IPS-15b (cell line): Measurements from ENCODE around the gene WDR18.
"Not testable (repeated sequence)": the region's sequence is repeated elsewhere in the genome, so short reads cannot be mapped to it uniquely, and the experiment has no call there.

Experiments used
- H3K27me3 ChIP-seq: one replicate; pipeline ENCODE4 v1.6.1; 2013; ENCODE audit warnings: low read length; ENCODE audit not compliant: control insufficient read depth, insufficient read depth
- H3K36me3 ChIP-seq: one replicate; pipeline ENCODE4 v1.6.1; 2013; ENCODE audit warnings: low read length; ENCODE audit not compliant: control insufficient read depth, insufficient read depth
- H3K4me1 ChIP-seq: one replicate; pipeline ENCODE4 v1.6.1; 2013; ENCODE audit warnings: mild to moderate bottlenecking, low read length; ENCODE audit not compliant: control insufficient read depth, insufficient read depth
- H3K4me3 ChIP-seq: one replicate; pipeline ENCODE4 v1.5.1; 2013; ENCODE audit warnings: low read depth, low read length
- H3K9ac ChIP-seq: one replicate; pipeline ENCODE4 v1.6.1; 2013; ENCODE audit warnings: low read depth, mild to moderate bottlenecking, low read length
- H3K9me3 ChIP-seq: one replicate; pipeline ENCODE4 v1.6.1; 2013; ENCODE audit warnings: mild to moderate bottlenecking, low read length; ENCODE audit not compliant: control insufficient read depth, insufficient read depth

Gene WDR18

DNA sequence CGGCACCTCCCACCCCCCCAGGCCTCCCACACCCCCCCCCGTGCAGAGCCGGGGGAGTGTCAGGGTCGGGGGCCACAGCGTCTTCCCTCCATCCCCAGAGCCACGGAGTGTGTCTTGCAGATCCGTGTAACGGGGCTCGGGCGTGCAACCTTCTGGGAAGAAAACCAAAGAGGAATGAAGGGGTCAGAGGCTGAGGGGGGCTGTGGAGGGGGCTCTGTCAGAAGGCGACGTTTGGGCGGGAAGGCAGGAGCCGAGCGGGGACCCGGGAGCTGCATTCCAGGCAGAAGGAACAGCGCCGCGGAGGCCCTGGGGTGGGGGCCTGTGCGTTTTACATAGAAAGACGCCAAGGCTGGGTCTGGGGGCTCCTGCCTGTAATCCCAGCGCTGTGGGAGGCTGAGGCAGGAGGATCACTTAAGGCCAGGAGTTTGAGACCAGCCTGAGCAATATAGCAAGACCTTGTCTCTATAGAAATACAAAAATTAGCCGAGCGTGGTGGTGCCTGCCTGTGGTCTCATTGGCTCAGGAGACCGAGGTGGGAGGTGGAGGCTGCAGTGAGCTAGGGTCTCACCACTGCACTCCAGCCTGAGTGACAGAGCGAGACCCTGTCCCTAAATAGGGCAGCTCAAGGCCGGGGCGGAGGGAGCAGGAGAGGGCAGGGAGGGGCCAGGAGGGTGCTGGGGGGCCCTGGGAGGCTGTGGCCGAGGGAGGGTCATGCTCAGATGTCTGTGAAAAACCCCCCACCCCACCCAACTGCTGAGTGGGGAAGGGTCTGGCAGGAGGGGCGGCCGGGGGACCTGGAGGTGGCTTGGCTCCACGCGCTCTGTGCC lies 30.5 kb upstream of the WDR18 start:
- no peak overlapping the region for H3K4me3 ChIP-seq
- no peaks in the 10 kb centered on the region for H3K9me3 ChIP-seq
- no peaks in the 10 kb centered on the region for H3K27me3 ChIP-seq
- H3K36me3 ChIP-seq, result no peaks in the 10 kb centered on the region
- no peaks in the 10 kb centered on the region for H3K4me1 ChIP-seq
- no peak overlapping the region for H3K9ac ChIP-seq

DNA sequence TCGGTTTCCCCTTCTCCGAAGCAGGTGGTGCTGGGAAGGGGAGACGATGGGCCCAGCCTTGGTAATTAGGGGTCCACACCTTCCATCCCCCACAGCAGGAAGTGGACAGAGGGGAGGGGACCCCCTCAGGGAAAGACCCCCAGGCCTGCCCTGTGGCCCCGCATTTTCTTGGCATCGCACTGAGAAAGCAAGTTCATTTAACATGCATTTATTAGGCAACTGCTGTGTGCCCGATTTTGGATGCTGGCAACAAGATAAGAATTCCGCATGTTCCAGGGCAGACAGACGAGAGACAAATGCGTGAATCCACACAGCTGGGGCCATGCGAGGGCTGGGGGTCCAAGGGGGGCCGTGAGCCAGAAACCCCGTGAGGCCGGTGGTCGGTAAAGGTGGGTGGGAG lies 29.9 kb upstream of the WDR18 start:
- Histone ChIP-seq H3K36me3 (no peaks in the 10 kb centered on the region), H3K9me3 (no peaks in the 10 kb centered on the region), H3K9ac (peak overlapping the region; percentile 24), H3K4me1 (no peaks in the 10 kb centered on the region), H3K27me3 (no peaks in the 10 kb centered on the region), H3K4me3 (no peak overlapping the region)

DNA sequence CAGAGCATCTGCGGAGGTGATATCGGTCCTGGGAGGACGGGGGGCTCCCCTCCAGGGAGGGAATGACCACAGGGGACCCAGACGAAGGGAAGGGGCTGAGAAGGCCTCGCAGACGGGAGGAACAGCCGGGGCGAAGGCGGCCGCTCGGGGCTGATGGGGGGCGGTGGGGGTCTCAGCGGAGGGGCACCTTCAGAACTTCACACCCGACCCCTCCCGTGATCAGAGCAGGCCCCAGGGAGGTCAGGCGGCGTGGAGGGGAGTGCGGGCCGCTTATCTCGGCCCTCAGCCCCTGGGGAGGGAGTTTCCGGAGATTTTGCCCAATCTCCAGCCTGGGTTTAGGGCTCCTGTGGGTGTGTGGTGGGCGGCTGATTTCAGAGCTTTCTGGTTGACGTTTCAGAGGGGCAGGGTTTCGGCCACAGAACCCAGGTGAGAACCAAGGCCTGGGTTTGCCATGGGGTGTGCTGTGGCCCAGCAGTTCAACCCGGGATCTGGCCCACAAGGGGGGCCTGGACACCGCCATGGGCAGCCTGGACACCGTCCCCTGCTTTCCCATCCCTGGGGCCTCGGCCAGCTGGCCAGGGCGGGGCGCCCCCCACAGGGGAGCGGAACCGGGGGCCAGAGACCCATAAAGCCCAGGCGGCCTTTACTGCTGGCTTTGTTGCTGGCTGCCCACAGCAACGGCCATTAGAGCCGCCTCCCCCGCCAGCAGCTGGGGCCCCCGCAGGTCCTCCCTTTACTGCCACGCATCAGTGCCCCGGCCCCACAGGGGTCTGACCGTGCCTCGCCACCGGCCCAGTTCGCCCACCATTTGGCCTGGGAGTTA lies 29.3 kb upstream of the WDR18 start:
- Histone ChIP-seq H3K9me3 (no peaks in the 10 kb centered on the region), H3K36me3 (peaks cover 5% of the 10 kb centered on the region), H3K4me3 (no peak overlapping the region), H3K4me1 (no peaks in the 10 kb centered on the region), H3K27me3 (no peaks in the 10 kb centered on the region), H3K9ac (peak overlapping the region; percentile 24)

- Histone ChIP-seq H3K27me3 (no peaks in the 10 kb centered on the region), H3K4me3 (no peak overlapping the region), H3K9ac (peak overlapping the region; percentile 5), H3K9me3 (no peaks in the 10 kb centered on the region), H3K4me1 (no peaks in the 10 kb centered on the region), H3K36me3 (peaks cover 15% of the 10 kb centered on the region)
Observed at GRCh38 chr19:955803-956765, 28.1 kb upstream of the WDR18 start.

GRCh38 chr19:956766-957440 lies 27.2 kb upstream of the WDR18 start:
- H3K4me3 ChIP-seq, result no peak overlapping the region
- no peaks in the 10 kb centered on the region for H3K4me1 ChIP-seq
- no peaks in the 10 kb centered on the region for H3K27me3 ChIP-seq
- no peak overlapping the region for H3K9ac ChIP-seq
- H3K36me3 ChIP-seq, result peaks cover 15% of the 10 kb centered on the region
- no peaks in the 10 kb centered on the region for H3K9me3 ChIP-seq

DNA sequence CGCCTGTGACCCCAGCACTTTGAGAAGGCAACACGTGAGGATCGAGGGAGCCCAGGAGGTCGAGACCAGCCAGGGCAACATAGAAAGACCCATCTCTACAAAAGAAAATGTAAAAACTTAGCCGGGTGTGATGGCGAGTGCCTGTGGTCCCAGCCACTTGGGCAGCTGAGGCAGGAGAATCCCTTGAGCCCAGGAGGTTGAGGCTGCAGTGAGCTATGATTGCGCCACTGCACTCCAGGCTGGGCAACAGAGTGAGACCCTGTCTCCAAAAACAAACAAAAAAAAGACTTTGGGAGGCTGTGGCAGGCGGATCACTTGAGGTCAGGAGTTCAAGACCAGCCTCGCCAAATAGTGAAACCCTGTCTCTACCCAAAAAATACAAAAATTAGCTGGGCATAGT lies 26.6 kb upstream of the WDR18 start:
- not testable (repeated sequence) for H3K9ac ChIP-seq, H3K27me3 ChIP-seq, H3K4me3 ChIP-seq, H3K4me1 ChIP-seq, H3K9me3 ChIP-seq
- H3K36me3 ChIP-seq, result peaks cover 15% of the 10 kb centered on the region

DNA sequence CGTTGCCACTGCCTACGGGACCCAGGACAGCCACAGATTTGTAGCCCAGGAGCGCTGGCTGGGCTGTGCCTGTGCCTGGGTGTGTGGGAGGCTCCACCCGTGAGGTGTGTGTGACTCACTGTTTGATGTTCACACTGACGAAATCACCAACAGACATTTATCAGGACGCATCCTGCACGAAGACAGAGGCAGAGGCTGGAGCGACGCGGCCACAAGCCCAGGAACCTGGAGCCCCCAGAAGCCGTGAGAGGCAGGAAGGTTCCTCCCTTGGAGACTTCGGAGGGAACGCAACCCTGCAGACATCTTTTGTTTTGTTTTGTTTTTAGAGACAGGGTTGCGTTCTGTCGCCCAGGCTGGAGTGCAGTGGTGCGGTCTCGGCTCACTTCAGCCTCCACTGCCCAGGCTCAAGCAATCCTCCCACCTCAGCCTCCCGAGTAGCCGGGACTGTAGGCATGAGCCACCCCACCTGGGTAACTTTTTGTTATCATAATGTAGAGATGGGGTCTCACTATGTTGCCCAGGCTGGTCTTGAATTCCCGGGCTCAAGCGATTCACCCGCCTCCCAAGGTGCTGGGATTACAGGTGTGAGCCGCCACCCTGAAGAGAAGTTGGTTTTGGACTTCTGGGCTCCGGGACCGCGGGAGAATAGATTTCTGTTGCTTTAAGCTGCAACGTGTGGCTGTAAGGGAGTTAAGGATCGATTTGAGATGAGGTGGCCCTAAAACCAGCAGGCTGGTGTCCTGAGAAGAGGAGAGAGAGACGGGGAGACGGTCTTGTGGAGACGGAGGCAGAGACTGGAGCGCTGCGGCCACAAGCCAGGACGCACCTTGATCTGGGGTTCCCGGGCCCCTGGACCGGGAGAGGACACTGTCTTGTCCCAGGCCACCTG lies 24.9 kb upstream of the WDR18 start:
- Histone ChIP-seq H3K4me3 (no peak overlapping the region), H3K36me3 (peaks cover 27% of the 10 kb centered on the region), H3K9ac (no peak overlapping the region), H3K4me1 (no peaks in the 10 kb centered on the region), H3K9me3 (no peaks in the 10 kb centered on the region), H3K27me3 (no peaks in the 10 kb centered on the region)

DNA sequence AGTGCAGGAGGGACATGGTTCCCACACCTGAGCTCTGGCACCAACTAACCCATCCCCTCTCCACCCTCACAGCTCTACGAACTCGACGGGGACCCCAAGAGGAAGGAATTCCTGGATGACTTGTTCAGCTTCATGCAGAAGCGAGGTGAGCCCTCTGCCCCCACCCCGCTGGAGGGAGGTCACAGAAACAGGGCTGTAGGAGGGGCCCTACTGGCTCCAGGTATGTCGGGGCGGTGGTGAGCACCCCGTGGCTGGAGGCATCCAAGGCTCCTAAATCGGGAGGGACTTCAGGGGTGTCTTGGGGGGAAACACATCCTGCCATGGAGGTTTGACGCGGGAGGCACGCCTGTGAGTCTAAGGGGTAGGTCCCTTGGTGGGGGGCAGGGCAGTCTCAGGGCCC lies 24.1 kb upstream of the WDR18 start:
- peaks cover 35% of the 10 kb centered on the region for H3K36me3 ChIP-seq
- H3K4me1 ChIP-seq, result no peaks in the 10 kb centered on the region
- no peaks in the 10 kb centered on the region for H3K9me3 ChIP-seq
- H3K9ac ChIP-seq, result no peak overlapping the region
- H3K4me3 ChIP-seq, result no peak overlapping the region
- H3K27me3 ChIP-seq, result no peaks in the 10 kb centered on the region

GRCh38 chr19:960601-960938 lies 23.6 kb upstream of the WDR18 start:
- Histone ChIP-seq H3K36me3 (peaks cover 40% of the 10 kb centered on the region), H3K4me1 (no peaks in the 10 kb centered on the region), H3K9me3 (no peaks in the 10 kb centered on the region), H3K4me3 (no peak overlapping the region), H3K9ac (no peak overlapping the region), H3K27me3 (no peaks in the 10 kb centered on the region)

GRCh38 chr19:961866-962620 lies 22.1 kb upstream of the WDR18 start:
- Histone ChIP-seq H3K9me3 (no peaks in the 10 kb centered on the region), H3K4me1 (no peaks in the 10 kb centered on the region), H3K27me3 (no peaks in the 10 kb centered on the region), H3K9ac (no peak overlapping the region), H3K4me3 (no peak overlapping the region), H3K36me3 (peaks cover 49% of the 10 kb centered on the region)
